ENCODE data around the gene ANKRD34B.

GRCh38 chr5:80541392-80541791, 28.7 kb downstream of the ANKRD34B start:
- TF ChIP-seq CTCF (IDR thresholded peaks at IDR 0.05; ENCODE audit: borderline replicate concordance, extremely low read depth, low read length, poor library complexity, severe bottlenecking) (no peak), EZH2 (IDR thresholded peaks at IDR 0.05; ENCODE audit: borderline replicate concordance, low read depth, low read length, severe bottlenecking) (no peak)

Data from DND-41 (cell line).